Bronchial epithelial cell (primary cell): ENCODE measurements around the gene EYA3. TPM values are rescaled to one million over a fixed set of nuclear protein-coding genes. Genes with fewer than 3 reads are reported as not detected.
A peak's percentile ranks its signal among the peaks of the same experiment; 100 is the strongest.

Experiments used
- DNase-seq: peaks from one replicate; pipeline ENCODE4 v3.0.0-alpha.2; 2010; ENCODE audit warnings: low read depth
- FAIRE-seq: peaks from 2 replicates; lab custom pipeline; 2011; peaks lifted over from hg19 to GRCh38; lab: Jason Lieb, UNC
- H3K27me3 ChIP-seq: 2 replicates; pipeline ENCODE4 v1.5.1; 2011; ENCODE audit warnings: low read length; ENCODE audit not compliant: control insufficient read depth, insufficient read depth
- H3K36me3 ChIP-seq: 2 replicates; pipeline ENCODE4 v1.5.1; 2011; ENCODE audit warnings: low read length; ENCODE audit not compliant: control insufficient read depth, insufficient read depth
- H3K4me3 ChIP-seq: 2 replicates; pipeline ENCODE4 v1.5.1; 2011; ENCODE audit warnings: mild to moderate bottlenecking, low read depth, low read length, control low read depth
- CTCF ChIP-seq: IDR thresholded peaks from 2 replicates; pipeline ENCODE4 v1.5.1; 2011; ENCODE audit warnings: mild to moderate bottlenecking, moderate library complexity, low read length, control low read depth, inconsistent platforms; ENCODE audit not compliant: insufficient read depth, severe bottlenecking
- total RNA-seq: library from RNA; depleted of rRNA; stranded (reverse); fragments of >200 nt; gene quantifications from 2 replicates; pipeline ENCODE4 v1.2.1, GENCODE V29; 2014

EYA3 gene
- total RNA-seq, 1 donor from 2014 or later: 7.1 TPM

DNA sequence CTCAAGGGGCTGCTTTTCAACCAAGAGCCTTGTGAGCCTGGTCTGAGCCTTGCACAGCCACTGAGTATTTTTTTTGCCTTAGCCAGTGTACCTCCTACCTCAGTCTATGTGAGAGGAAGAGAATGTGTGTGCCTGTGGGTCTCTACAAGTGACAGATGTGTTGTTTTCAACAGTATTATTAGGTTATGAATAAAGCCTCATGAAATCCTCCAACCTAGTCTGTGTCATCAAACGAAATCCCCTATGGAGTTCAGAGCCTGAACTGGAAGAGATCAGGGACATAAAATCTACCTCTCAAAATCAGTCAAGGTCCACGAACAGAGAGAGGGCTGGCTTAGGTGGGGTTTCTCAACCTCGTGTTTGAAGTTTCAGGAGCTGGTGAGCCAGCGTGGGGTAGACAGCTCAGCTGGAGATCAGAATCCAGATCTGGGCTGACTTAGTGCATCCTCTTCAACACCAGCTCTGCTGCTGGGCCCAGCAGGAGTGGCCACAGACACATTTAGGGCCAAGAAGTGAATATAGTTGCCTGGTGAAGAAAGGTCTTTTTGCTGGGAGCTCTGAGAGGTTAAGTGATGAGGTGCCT, 120.4 kb downstream of the EYA3 start:
- FAIRE-seq (no peak), DNase-seq (no peak)
- no peak overlapping the region for H3K4me3 ChIP-seq
- no peak for TF ChIP-seq CTCF
- peaks cover 3% of the 10 kb centered on the region for H3K36me3 ChIP-seq
- no peaks in the 10 kb centered on the region for H3K27me3 ChIP-seq

DNA sequence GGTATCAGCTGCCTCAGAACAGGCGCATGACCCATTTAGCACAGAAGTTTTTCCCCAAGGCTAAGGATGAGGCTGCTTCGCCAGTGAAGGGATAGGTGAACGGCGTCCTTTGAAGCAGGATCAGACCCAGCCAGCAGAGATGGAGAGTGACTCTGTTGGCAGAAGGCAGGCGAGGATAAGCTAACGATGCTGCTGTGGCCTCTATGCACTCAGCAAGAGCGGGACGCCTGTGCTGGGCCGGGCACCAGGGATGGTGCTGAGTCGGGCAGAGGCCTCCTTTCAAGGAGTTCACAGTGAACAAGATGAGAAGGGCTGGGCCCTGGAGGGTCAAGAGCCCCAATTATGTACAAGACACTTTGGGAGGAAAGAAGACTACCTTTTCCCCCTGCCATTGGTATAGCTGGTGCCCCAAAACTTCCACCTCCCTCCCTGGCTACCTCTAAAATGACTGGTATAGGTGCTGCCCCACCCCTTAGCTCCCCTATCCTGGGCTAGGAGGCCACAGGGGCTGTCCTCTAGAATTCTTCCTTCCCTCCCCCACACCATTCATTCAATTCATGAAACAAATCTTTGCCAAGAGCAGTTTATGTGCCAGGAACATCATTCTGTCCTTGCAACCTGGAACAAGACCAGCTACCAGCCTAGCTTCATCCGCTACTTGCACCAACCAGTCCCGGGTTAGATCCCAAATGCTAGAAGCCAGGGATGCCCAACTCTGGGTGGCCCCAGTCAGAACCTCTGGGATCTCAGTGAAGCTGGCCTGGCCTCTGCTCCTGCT, 121.1 kb downstream of the EYA3 start:
- peaks cover 3% of the 10 kb centered on the region for H3K36me3 ChIP-seq
- no peaks in the 10 kb centered on the region for H3K27me3 ChIP-seq
- TF ChIP-seq CTCF: no peak
- FAIRE-seq (no peak), DNase-seq (no peak)
- no peak overlapping the region for H3K4me3 ChIP-seq

- TF ChIP-seq CTCF: no peak
- Histone ChIP-seq H3K4me3 (no peak overlapping the region), H3K27me3 (no peaks in the 10 kb centered on the region), H3K36me3 (peaks cover 2% of the 10 kb centered on the region)
- no peak for FAIRE-seq
- DNase-seq: no peak
Measured at GRCh38 chr1:27966402-27967105, 121.9 kb downstream of the EYA3 start.

DNA sequence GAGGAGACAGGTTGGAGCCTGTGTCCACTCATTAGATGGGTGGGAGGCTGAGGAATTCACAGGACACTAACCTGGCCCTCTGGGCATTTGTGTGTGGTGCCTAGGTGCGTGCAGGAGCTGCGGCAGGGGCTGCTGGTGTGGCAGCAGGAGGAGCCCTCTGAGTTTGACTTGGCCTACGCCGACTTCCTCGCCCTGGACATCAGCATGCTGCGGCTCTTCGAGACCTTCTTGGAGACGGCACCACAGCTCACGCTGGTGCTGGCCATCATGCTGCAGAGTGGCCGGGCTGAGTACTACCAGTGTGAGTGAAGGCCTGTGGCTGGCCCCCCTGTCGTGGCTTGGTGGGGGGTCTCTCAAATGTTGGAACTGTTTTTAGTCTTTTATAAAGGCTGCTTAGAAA, 125.0 kb downstream of the EYA3 start:
- DNase-seq (no peak), FAIRE-seq (no peak)
- Histone ChIP-seq H3K36me3 (peaks cover 2% of the 10 kb centered on the region), H3K4me3 (no peak overlapping the region), H3K27me3 (no peaks in the 10 kb centered on the region)
- TF ChIP-seq CTCF: no peak

DNA sequence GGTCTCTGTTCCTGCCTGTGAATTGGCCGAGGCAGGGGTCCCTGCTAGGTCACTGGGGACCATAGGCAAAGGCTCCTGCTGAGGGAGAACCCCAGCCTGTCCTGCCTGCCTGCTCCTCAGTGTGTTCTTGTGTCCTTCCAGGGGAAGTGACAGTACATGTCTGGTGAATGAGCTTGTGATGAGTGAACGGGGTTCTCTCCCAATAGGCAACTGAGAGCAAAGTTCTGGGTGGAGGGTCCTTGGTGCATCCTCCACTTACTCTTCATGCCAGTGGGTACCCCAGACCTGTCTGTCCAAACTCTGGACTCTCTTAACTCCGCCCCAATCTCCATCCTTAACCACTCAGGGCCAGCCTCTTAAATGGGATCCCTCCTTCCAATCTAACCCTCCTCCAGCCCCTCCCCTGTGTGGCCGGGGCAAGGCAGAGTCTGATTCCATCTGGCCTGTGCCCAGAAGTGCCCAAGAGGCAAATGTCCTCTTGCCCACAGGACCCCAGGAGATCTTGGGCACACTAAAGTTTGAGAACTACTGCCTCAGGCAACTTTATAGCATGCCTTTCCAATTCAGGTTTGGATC, 126.7 kb downstream of the EYA3 start:
- Histone ChIP-seq H3K36me3 (peaks cover 2% of the 10 kb centered on the region), H3K4me3 (no peak overlapping the region), H3K27me3 (no peaks in the 10 kb centered on the region)
- TF ChIP-seq CTCF: no peak
- FAIRE-seq (peak; percentile 95), DNase-seq (no peak)
